GM12865 (cell line): ENCODE results near the gene FMN2.

Source experiments
- DNase-seq: peaks from one replicate; pipeline ENCODE4 v3.0.0; 2010; ENCODE audit warnings: low read depth
- H3K4me3 ChIP-seq: 2 replicates; pipeline ENCODE4 v1.5.1; 2011; ENCODE audit warnings: mild to moderate bottlenecking, low read depth, low read length, control low read depth
- TF ChIP-seq, protein P1 (sequence below): IDR thresholded peaks from 2 replicates; pipeline ENCODE4 v1.5.1; 2011; ENCODE audit warnings: low read length, control low read depth, low read depth, inconsistent platforms; ENCODE audit not compliant: insufficient read depth; ENCODE audit errors: missing control alignments

The FMN2 gene

DNA sequence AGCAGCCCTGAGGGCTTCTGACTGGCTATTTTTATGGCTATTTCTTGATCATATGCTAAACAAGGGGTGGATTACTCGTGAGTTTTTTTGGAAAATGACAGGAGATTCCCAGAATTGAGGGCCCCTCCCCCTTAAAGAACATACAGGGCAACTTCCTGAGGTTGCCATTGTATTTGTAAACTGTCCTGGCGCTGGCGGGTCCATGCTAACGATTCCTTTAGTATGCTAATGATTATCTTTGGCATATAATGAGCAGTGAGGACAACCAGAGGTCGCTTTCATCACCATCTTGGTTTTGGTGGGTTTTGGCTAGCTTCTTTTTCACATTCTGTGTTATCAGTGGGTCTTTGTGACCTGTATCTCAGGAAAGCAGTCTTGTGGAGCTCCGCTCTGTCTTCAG is 24.1 kb downstream of the FMN2 start:
- TF ChIP-seq, protein P1, sequence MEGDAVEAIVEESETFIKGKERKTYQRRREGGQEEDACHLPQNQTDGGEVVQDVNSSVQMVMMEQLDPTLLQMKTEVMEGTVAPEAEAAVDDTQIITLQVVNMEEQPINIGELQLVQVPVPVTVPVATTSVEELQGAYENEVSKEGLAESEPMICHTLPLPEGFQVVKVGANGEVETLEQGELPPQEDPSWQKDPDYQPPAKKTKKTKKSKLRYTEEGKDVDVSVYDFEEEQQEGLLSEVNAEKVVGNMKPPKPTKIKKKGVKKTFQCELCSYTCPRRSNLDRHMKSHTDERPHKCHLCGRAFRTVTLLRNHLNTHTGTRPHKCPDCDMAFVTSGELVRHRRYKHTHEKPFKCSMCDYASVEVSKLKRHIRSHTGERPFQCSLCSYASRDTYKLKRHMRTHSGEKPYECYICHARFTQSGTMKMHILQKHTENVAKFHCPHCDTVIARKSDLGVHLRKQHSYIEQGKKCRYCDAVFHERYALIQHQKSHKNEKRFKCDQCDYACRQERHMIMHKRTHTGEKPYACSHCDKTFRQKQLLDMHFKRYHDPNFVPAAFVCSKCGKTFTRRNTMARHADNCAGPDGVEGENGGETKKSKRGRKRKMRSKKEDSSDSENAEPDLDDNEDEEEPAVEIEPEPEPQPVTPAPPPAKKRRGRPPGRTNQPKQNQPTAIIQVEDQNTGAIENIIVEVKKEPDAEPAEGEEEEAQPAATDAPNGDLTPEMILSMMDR, result no peak
- no peak for DNase-seq
- H3K4me3 ChIP-seq, result no peak overlapping the region

DNA sequence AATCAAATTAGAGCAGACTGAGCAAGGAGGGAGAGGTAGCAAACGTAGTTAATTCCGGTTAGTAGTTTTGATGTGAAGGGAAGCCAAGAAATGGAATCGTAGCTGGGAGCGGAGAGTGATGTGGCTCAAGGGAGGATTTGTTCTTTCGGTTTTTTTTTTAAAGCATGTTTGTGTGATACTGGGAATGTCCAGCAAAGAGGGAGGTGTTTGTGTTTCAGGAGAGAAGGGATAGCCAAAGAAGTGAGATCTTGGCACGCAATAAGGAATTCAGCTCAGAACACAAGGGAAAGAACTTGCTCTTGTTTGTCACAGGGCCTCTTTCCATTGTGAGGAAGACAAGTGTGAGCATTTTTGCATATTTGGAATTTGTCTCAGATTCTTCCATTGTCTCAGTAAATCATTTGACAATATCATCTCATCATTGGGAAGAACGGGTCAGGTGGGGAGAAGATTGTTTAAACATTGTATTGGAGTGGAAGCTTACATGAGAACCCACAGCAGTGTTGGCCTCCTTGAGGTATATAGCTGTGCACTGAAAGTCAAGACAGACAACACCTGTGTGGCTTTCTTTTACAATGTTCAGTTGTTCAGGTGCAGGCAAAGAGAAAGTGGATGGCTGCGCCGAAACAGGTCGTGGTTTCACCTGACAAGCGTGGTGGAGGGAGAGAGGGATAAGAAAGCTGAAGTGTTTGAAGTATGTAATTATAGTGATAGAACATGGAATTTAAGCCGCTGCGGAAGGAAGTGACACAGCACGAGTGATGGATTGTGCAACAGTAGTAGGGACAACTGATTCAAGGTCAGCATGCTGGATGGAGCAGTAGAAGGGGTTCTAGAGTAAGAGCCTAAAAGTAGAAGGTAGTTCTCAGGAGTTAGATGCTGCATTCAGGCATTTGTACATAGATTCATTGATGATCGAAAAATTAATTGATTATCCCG is 25.4 kb downstream of the FMN2 start:
- no peak overlapping the region for H3K4me3 ChIP-seq
- no peak for DNase-seq
- TF ChIP-seq, protein P1, result no peak

DNA sequence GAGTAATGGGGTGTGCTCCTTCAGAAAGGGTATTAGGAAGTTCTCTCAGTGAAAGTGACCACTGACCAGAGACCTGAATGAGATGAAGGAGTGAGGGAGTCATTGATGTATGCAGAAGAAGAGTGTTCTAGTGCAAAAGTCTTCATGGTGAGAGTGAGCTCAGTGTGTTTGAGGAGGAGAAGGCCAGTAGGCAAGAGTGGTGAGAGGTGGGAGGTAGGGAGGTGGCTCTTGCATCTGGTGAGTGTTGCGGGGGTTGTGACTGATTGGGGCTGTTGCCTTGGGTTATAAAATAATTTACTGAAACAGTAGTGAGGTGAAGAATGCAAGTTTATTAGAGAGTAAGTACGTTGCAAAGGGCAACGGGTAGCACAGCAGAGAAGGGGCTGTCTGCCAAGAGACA is 26.2 kb downstream of the FMN2 start:
- TF ChIP-seq, protein P1, result no peak
- no peak overlapping the region for H3K4me3 ChIP-seq
- DNase-seq, result no peak

DNA sequence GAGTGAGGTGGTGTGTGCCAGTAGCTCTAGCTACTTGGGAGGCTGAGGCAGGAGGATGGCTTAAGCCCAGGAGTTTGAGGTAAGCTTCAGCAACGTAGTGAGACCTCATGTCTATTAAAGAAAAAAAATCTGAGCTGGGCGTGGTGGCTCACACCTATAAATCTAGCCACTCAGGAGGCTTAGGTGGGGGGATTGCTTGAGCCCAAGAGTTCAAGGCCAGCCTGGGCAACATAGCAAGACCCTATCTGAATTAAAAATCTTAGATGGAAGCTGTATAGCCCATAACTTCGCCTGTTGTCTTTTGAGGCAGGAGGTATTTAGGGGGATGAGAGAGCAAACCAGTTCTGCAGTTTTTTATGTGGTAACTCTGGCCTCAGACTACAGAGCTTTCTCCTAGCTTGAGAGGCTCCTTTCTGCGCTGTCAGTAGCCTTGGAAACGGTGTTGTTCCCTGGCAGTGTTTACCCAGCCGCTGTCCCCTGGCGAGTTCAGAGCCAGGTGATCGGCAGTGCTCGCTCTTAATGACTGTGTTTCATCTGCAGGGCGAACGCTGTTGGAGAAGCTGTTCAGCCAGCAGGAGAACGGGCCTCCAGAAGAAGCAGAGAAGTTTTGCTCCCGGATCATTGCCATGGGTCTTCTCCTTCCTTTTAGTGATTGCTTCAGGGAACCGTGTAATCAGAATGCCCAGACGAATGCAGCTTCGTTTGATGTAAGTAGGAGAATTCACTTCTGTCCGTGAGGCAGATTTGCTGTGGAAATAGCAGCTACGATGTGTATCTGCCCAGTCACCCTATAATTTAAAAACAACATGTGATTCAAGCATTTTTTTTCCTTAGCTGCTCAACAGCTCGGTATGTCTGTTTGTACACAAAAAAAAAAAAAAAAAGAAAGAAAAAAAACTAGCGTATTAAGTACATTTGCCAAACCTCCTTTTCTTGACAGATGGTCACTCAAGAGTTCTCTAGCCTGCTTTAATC is 31.2 kb downstream of the FMN2 start:
- DNase-seq, result no peak
- no peak overlapping the region for H3K4me3 ChIP-seq
- TF ChIP-seq, protein P1, result no peak

DNA sequence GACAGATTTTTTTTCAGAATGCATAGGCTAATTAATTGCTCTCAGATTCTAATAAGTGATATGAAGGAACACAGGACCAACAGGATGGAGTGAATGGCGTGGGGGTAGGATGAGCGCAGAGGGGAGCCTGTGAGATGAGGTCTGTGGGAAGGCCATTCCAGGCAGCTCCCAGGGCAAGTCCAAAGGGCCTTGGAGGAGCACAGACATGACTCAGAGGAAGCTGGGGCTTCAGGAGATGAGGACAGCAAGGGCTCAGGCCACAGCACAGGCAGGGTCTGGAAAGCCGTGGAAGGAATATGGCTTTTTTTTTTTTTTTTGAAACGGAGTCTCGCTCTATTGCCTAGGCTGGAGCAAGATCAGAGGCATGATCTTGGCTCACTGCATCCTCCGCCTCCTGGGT is 35.1 kb downstream of the FMN2 start:
- no peak overlapping the region for H3K4me3 ChIP-seq
- DNase-seq, result no peak
- TF ChIP-seq, protein P1, result no peak

DNA sequence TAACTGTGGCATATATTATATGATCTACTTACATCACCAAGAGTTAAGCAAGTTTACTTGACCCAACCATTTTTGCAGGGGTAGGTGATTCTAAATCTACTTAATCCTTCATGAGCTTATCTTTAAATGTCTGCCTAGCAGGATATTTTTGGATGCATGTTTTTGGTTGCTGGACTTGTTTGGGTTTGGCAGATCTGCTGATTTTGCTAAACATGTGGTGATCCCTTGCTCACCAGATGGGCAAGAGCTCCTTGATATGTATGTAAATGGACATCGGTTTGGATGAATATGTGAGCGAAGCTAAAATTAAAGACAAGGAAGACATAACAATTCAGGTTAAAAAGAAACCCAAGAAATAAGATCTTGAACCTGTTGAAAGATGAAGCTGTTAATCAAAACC is 36.7 kb downstream of the FMN2 start:
- no peak overlapping the region for H3K4me3 ChIP-seq
- TF ChIP-seq, protein P1, result no peak
- no peak for DNase-seq
